Measurements from ENCODE around the gene BEGAIN.

DNA sequence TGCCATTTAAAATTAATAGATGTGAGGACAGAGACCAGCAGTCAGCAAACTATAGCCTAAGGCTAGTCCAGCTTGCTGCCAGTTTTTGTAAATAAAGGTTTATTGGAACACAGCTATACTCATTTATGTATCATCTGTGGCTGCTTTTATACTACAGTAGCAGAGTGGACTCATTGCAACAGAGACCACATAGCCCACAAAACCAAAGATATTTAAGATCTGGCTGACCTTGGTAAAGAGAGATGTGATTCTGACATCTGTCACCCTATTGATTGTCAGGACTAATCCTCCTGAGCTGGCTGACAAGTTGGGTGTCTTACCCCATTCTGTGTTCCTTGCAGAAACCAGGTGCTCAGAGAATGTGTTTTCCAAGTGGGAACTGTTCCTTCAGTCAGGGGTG lies 99.9 kb downstream of the BEGAIN start:
- TF ChIP-seq, protein P1, sequence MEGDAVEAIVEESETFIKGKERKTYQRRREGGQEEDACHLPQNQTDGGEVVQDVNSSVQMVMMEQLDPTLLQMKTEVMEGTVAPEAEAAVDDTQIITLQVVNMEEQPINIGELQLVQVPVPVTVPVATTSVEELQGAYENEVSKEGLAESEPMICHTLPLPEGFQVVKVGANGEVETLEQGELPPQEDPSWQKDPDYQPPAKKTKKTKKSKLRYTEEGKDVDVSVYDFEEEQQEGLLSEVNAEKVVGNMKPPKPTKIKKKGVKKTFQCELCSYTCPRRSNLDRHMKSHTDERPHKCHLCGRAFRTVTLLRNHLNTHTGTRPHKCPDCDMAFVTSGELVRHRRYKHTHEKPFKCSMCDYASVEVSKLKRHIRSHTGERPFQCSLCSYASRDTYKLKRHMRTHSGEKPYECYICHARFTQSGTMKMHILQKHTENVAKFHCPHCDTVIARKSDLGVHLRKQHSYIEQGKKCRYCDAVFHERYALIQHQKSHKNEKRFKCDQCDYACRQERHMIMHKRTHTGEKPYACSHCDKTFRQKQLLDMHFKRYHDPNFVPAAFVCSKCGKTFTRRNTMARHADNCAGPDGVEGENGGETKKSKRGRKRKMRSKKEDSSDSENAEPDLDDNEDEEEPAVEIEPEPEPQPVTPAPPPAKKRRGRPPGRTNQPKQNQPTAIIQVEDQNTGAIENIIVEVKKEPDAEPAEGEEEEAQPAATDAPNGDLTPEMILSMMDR (IDR thresholded peaks at IDR 0.05): no peak
- no peak for TF ChIP-seq EP300 (IDR thresholded peaks at IDR 0.05; ENCODE audit: low read depth)
- TF ChIP-seq POLR2AphosphoS5 (IDR thresholded peaks at IDR 0.05): no peak
- no peak for TF ChIP-seq POLR2A (IDR thresholded peaks at IDR 0.05)
